ENCODE measurements around the gene ZNF526.

Gene ZNF526, protein sequence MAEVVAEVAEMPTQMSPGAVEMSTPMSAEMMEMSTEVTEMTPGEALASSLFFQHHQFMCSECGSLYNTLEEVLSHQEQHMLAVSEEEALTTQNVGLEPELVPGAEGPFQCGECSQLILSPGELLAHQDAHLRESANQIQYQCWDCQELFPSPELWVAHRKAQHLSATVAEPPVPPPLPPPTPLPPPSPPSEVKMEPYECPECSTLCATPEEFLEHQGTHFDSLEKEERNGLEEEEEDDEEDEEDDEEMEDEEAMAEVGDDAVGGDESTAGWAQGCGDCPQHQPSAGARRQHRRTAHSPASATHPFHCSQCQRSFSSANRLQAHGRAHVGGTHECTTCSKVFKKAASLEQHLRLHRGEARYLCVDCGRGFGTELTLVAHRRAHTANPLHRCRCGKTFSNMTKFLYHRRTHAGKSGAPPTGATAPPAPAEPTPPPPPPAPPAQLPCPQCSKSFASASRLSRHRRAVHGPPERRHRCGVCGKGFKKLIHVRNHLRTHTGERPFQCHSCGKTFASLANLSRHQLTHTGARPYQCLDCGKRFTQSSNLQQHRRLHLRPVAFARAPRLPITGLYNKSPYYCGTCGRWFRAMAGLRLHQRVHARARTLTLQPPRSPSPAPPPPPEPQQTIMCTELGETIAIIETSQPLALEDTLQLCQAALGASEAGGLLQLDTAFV

DNA sequence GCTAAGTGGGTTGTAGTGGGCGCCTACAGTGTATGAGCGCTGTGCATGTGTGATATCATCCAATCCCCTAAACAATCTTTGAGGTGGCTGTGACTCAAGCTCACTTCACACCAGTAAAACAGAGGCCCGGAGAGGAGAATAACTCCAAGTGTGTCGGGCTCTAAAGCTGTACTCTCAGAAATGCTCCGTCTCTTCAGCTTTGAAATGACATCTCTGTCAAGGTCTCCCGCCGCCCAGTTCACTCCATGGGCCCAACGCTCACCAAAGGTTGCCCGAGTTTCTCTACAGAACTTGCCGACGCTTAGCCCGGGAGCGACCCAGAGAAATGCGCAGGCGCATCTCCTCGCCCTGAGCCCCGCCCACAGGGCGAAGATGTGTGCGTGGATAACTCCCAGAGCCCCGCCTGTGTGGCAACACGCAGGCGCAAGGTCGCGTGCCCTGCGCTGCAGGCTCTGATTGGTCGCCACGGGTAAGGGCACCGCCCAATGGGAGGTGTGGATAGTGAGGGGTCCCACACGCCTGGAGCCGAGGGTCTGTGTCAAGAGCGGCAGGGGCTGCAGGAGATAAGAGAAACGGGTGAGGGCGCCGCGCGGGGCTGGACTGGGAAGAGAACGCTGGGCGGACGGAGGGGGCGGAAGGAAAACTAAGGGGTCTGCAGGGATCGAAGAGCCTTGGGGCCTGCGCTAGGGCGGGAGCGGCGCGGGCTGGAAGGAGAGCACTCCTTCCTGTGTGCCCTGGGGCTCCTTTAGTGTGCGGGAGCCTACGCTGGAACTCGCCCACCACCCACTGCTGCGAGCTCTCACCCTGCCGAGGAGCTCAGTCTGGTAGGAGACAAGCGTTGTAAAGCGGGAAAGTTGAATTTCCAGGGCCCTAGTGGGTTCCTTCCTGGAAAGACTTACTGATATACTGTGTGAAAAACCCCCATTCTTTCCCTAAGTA, at the start of gene ZNF526:
Gene ZNF526 (plus strand): TSS at position 501 of the 939 bp plus-strand sequence. CDS start 4,092 bp downstream, outside the sequence.
- peak; percentile 87 for DNase-seq (ENCODE audit: low read depth)

DNA sequence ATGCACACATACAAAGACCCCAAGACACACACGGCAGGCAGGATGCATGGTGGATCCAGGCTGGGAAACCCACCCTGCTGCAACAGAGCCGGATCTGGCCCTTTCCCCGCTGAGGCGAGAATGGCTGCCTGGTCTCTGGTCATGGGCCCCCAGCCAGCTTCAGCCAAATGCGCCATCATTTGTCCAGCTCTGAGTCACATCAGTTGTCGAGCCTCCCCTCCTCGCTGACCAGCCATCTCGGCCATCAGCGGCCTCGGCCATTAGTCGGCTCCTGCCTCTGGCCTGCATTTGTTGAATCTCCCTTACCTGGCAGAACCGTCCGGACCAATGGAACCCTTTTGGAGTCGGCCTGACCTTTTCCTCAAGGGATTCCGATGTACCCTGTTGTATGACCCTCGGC, 49.4 kb upstream of the ZNF526 start:
- no peak for DNase-seq (ENCODE audit: low read depth)

DNA sequence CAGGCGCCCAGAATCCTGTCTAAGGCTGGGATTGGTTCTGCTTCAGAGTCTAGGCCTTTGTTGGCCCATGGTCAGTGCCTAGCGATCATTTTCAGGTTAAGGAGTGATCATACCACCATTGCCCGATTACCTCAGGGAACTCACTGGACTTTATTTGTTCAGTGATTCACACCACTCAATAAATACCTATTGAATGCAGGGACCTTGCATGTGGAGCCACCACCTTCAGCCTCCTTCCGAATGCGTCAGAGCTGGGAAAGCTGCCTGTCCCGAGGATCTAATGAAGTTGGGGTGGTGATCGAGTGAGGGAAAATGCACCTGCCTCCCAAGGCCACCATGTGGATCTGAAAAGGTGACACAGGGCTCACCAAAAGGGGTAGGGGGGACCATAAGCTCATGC, 47.9 kb upstream of the ZNF526 start:
- no peak for DNase-seq (ENCODE audit: low read depth)

DNA sequence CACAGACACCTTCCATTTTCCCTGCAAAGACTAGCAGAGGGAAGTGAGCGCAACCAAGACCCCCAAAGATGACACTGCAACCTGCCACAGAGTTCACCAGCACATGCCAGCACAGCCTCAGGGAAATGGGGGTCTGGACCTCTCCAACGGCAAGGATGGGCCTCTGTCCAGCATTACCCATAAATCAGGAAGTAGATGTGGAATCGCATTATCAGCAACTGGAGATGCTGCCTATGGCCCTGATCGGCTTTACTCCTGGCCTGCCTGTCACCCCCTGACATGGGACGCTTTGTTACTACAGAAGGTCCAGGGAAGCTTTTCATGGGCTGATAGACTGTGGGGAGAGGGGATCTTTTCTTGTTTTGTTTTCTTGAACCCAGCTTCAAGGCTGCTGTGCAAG, 46.4 kb upstream of the ZNF526 start:
- DNase-seq (ENCODE audit: low read depth): no peak

DNA sequence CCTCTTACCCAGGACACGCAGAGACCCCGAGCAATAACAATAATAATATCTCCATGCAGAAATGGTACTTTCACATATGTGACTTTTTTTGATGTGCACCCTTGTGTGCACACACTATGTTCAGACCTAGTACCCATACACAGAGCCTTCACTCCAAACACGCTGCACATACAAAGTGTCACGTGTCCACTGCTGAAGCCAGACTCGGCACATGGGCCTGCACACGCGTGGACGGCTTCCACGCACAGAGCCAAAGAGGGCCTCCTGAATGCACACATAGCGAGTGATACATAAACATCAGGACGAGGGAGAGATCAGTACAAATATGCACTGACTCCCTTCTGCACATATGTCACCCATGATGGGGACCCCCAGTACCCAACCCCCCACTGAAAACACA, 45.9 kb upstream of the ZNF526 start:
- no peak for DNase-seq (ENCODE audit: low read depth)

DNA sequence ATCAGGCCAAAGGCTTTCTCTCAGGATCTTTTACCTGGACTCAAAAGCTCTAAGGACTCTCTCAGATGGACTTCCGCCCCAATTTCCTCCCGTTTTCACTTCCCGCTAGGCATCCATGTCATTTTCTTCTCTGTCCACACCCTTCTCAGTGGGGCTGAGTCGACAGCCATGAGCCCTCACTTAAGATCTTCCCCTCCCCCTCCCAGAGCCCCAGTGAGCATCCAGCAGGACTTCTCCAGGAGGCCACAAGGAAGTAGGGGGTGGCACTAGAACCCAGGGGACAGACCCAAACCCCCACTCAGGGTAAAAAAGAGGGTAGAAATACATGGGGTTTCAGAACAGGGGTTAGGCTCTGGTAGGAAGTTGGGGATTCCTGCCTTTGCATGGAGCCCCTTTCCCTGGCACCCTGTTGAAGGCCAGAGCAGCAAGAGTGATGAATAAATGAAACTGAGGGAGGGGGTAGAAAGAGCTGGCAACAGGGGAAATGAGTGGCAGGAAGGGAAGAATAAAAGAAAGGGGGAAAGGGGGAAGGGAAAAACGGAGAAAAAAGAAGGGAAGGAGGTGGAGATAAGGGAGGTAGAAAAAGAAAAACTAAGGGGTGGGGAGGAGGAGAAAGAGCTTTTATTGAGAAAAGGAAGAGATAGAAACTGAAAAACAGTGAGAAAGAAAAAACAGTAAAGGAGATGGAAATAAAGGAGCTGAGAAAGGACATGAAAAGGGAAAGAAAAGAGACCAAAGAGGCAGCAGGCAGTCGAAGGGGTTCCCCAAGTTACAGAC, 45.0 kb upstream of the ZNF526 start:
- DNase-seq (ENCODE audit: low read depth): no peak

DNA sequence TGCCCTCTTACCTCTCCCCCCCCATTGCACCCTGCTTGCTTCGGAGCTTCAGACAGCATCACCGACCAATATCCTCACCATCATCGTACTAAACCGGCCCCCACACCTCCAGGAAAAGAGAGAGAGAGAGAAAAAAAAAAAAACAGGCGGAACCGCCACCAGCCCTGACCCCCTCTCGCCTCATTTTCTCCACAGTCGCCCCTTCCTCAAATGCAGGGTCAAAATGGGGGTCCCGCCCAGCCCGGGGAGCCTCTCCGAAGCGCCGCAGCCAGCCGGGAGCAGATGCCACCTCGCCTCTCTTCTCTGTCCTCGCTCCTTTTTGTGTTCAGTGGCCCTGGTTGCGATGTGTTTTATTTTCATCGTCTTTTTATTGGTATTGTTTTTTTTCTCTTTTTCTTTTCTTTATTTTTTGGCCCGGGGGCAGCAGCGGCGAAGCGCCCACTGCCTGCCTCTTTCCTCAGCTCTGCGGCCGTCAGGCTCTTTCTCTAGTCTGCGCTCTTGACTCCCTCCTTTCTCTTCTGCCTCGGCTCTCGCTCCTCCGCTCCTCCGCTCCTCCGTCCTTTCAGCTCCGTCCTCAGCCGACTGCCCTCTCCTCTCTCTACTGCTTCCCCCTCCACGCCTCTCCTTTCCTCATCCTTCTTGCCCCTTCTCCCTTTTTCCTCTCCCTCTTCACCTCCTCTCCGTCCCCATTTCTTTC, 44.0 kb upstream of the ZNF526 start:
- no peak for DNase-seq (ENCODE audit: low read depth)

DNA sequence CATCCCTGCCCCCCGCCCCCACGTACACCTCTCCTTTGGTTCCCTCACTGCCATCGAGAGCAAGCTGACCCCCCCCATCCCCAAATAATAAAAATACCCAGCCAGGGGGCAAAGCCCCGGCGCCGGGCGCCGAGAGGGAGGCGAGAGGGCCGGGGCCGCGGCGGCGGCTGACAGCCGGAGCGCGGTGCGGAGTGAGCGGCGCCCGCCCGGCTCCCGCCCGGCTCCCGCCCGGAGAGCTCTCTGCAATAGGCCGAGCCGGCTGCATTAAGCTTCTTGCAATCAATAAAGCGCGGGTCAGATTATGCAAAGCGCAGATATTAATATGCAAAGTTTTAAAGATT, 43.5 kb upstream of the ZNF526 start:
- DNase-seq (ENCODE audit: low read depth): no peak

DNA sequence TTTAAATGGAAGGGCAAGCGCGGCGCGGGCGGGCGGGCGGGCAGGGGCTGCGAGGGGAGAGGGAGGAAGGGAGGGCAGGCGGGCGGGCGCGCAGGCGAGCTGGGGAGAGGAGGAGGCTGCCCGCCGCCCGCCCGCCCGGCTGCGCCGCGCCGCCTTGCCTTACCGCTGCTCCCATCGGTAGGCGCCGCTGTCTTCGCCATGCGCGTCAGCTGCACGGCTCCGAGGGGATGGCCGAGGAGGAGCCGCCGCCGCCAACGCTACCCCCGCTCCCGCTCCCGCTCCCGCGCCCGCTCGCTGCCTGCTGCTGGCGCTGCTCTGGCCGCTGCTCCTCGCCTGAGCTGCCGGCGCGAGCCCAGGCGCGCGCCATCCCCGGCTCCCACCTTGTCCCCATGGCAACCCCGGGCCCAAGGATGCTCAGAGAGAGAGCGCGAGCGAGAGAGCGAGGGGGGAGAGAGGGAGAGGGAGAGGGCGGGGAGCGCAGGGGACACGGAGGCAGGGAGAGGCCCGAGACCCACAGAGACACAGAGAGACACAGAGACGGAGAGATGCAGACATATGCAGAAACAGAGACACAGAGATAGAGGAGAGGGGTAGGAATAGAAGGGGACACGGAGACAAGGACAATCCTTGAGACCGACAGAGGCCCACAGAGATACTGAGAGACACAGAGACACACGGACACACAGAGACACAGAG, 43.0 kb upstream of the ZNF526 start:
- DNase-seq (ENCODE audit: low read depth): peak; percentile 31

DNA sequence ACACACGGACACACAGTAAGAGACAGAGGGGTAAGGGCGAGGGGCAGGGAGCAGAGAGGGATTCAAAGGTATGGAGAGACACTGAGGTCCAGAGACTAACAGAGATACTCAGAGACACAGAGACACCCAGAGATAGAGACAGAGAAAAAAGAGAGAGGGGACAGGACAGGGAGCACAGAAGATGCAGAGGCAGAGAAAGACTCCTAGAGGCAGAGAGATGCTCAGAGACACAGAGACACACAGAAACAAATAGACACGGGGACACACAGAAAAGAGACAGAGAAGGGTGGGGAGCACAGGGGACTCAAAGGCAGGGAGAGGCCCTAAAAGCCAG, 42.5 kb upstream of the ZNF526 start:
- no peak for DNase-seq (ENCODE audit: low read depth)

DNA sequence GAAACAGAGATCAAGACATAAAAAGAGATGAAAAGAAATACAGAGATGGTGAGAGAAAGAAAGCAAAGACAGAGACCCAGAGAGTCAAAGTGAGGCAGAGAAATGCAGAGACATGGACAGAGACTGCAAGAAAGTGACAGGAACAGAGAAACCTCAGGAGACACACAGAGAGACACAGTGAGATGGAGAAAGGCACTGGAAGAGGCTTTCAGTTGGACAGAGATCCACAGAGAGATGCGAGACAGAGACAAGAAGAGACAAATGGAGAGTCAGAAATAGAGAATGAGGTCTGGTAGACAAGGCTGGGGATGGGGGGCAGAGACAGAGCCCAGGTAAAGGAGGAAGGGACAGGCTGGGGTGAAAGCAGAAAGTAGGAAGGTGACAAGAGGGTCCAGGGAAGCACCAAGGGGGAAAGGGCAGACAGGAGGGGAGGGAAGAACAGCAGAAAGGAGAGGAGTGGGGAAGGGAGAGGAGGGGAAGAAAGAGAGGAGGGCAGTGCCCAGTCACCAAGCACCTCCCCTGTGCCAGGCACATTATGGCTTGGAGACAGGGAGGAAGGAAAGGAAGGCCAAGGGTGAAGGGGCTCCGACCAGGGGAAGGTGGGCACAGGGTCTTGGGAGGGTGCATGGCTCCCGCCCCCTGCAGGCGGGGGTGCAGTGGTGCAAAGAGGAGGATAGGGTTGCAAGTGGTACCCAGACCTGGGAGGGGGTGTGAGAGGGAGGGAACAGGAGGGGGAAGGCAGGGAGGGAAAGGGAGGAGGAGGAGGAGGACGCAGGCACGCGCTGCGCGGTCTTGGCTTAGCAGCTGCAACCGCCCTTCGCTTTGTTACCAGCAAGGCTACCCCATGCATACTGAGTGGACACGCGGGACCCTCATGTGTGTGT, 41.1 kb upstream of the ZNF526 start:
- DNase-seq (ENCODE audit: low read depth): no peak

DNA sequence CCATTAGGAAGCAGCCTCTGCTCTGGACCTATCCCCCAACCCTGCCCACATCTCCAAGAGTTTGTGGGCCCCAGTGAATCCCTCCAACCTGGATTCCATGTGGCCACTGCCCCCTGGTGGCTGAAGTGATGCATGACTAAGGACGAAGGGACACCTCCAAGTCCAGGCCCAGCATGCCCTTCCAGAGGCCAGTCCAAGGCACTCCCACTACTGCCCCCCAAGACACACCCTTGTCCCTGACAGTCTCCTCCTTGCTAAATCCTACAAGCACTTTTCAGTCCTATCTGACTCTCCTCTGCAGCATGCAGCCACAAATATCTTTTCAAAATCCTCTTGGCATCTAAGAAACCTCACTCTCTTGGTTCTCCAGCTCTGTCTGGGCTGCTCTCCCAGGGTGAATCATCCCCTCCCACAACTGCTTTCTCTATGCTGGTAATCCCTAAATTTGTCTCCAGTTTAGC, 35.7 kb upstream of the ZNF526 start:
- peak; percentile 55 for DNase-seq (ENCODE audit: low read depth)

DNA sequence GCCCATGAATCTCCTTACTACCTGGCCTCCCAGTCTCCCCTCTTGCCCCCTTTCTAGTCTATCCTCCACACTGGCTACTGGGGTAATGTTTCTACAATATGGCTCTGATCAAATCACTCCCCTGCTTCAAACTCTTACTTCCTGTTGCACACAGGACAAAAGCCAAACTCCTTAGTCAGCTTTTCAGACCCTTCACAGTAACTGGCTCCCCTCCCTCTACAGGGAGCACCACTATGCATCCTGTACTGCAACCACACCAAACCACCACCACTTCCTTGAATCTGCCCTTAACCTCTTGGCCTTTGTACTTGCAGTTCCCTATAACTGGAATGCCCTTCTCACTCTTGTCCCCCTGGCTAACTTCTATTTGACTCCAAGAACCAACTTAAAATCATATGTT, 34.8 kb upstream of the ZNF526 start:
- DNase-seq (ENCODE audit: low read depth): no peak

DNA sequence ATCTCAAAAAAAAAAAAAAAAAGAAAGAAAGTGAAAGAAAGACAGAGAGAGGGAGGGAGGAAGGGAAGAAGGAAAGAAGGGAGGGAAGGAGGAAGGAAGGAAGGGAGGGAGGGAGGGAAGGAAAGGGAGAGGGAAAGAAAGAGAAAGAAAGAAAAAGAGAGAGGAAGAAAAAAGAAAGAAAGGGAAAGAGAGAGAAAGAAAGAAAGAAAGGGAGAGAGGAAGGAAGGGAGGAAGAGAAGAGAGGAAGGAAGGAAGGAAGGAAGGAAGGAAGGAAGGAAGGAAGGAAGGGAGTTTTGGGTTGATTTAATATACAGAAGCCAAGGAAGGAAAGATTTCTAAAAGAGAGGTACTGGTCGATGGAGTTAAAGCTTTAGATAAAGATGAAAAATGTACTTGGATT, 31.4 kb upstream of the ZNF526 start:
- no peak for DNase-seq (ENCODE audit: low read depth)

DNA sequence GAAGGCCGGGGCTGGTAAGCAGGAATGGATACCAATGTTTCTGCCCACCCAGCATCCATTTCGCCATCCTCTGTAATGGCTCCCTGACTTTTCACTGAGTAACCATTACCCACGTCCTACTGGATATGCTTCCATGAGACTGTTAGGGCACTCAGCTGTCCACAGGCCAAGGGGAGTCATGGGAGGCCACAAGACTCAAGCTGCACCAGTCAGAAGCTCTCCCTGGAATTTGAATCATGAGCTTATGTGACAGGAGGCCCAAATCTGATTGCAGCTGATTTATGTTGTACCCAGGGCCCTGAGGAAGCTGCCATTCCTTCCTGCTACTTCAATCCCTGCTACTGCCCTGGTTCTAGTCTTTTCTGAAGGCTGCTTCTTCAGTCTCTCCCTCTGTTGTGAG, 31.0 kb upstream of the ZNF526 start:
- DNase-seq (ENCODE audit: low read depth): no peak

DNA sequence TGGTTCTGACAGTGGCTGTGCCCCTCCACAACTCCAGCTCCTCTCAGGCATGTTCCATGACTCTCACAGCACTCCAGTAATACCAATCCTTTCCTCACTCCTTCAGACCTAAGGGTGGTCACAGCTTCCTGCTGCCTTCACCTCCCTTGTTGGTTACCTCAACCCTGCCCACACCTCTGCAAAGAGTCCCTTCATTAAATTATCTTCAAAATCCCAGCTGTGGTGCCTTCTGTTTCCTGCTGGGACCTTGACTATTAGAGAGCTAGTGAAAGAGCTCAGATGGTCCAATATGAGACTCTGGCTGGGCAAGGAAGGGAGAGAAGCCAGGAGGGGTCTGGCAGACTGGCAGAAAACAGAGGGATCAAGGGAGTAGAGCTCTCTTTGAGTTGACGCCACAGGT, 28.8 kb upstream of the ZNF526 start:
- no peak for DNase-seq (ENCODE audit: low read depth)

DNA sequence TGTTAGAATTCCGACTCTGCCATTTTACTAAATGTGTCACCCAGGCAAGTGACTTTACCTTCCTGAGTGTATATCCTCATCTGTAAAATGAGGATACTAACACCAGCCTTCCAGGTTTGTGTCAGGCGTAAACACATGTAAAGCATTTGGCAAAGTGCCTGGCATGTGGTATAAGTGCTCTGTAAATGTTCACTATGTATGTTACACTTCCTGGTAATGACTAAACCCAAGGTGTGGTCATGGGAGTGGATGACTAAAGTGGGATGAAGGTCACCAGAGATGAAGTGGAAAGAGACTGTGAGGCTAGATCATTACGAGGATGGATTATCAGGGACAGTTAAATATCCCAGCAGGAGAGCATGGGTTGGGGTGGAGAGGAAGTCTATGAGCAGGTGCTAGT, 28.3 kb upstream of the ZNF526 start:
- DNase-seq (ENCODE audit: low read depth): no peak

DNA sequence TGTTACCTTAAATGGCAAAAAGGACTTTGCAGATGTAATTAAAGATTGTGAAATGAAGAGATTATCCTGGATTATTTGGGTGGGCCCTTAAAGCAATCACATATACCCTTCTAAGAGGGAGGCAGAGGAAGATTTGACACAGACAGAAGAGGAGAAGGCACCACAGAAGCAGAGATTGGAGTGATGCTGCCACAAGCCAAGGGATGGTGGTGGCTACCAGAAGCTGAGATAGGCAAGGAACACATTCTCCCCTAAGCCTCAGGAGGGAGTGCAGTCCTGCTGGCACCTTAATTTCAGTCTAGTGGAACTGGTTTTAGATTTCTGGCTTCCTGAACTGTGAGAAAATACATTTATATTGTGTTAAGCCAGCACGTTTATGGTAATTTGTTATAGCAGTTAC, 26.8 kb upstream of the ZNF526 start:
- no peak for DNase-seq (ENCODE audit: low read depth)

DNA sequence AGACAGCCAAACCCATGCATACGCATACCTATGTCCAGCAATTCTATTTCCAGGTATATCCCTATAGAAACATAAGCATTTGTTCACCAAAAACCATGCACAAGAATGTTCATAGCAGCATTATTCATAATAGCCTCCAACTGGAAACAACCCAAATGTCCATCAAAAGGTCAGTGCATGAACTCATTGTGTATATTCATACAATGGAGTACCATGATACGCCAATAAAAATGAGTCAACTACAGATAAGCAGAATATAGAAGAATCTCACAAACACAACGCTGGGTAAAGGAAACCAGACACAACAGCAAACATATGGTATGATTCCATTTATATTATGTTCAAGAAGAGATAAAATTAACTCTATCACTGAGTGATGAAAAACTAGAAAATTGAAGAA, 26.4 kb upstream of the ZNF526 start:
- no peak for DNase-seq (ENCODE audit: low read depth)

Data from stimulated activated CD8-positive, alpha-beta memory T cell treated with anti-CD3 and anti-CD28 coated beads, Interleukin-7, amount 100 ng/mL, for 24 hours (primary cell).